HepG2 (cell line): Measurements from ENCODE around the gene MEDAG.

Source experiments
- ELF1 ChIP-seq: sonication (generic); formaldehyde crosslinking; IDR thresholded peaks from 2 replicates; pipeline ENCODE4 v1.4.0; 2020; ENCODE audit warnings: missing genetic modification reagents
- HDAC6 ChIP-seq: fragments of 200-600 bp; sonication (generic); IDR thresholded peaks from 2 replicates; pipeline ENCODE4 v1.7.0; 2017; ENCODE audit warnings: mild to moderate bottlenecking, antibody characterized with exemption, low read length, low read depth
- NCOA5 ChIP-seq: sonication (generic); formaldehyde crosslinking; IDR thresholded peaks from 2 replicates; pipeline ENCODE4 v1.4.0; 2020; ENCODE audit warnings: missing genetic modification reagents
- NR3C1 ChIP-seq: sonication (generic); formaldehyde crosslinking; IDR thresholded peaks from 2 replicates; pipeline ENCODE4 v1.4.0; 2020; ENCODE audit warnings: missing genetic modification reagents
- RFXAP ChIP-seq: sonication (generic); formaldehyde crosslinking; IDR thresholded peaks from 2 replicates; pipeline ENCODE4 v1.4.0; 2020; ENCODE audit warnings: missing genetic modification reagents, borderline replicate concordance
- ZNF577 ChIP-seq: sonication (generic); formaldehyde crosslinking; IDR thresholded peaks from 2 replicates; pipeline ENCODE4 v1.4.0; 2020; ENCODE audit warnings: mild to moderate bottlenecking, low read depth, missing genetic modification reagents, borderline replicate concordance
- ZNF614 ChIP-seq: IDR thresholded peaks from 2 replicates; pipeline ENCODE4 v1.6.1; 2018; ENCODE audit warnings: missing biosample characterization, missing genetic modification reagents, inconsistent platforms, borderline replicate concordance
- TF ChIP-seq, protein P1 (sequence below): sonication (generic); formaldehyde crosslinking; IDR thresholded peaks from 2 replicates; pipeline ENCODE4 v1.4.0; 2020; ENCODE audit warnings: missing genetic modification reagents
- TF ChIP-seq, protein P2 (sequence below): sonication (generic); formaldehyde crosslinking; IDR thresholded peaks from 2 replicates; pipeline ENCODE4 v1.5.0; 2020; ENCODE audit warnings: mild to moderate bottlenecking, missing genetic modification reagents, moderate library complexity
- TF ChIP-seq, protein P3 (sequence below): sonication (generic); formaldehyde crosslinking; IDR thresholded peaks from 2 replicates; pipeline ENCODE4 v1.4.0; 2020; ENCODE audit warnings: missing genetic modification reagents
- TF ChIP-seq, protein P4 (sequence below), 2 experiments: sonication (generic) in 1 of 2; formaldehyde crosslinking in 1 of 2; IDR thresholded peaks; 2 replicates each; pipeline versions ENCODE4 v1.5.1 to v1.6.1; 2011 to 2020; ENCODE audit warnings: borderline replicate concordance in 1 of 2, low read depth in 1 of 2, low read length in 1 of 2, mild to moderate bottlenecking in 1 of 2, missing genetic modification reagents in 1 of 2, moderate library complexity in 1 of 2
- TF ChIP-seq, protein P5 (sequence below): sonication (generic); formaldehyde crosslinking; IDR thresholded peaks from 2 replicates; pipeline ENCODE4 v1.4.0; 2020; ENCODE audit warnings: mild to moderate bottlenecking, low read depth, missing genetic modification reagents
- TF ChIP-seq, protein P6 (sequence below): IDR thresholded peaks from 2 replicates; pipeline ENCODE4 v1.6.1; 2012; ENCODE audit warnings: inconsistent platforms
- TF ChIP-seq, protein P7 (sequence below): conservative IDR thresholded peaks from 2 replicates; pipeline ENCODE4 v1.6.1; 2018; ENCODE audit warnings: missing genetic modification reagents

DNA sequence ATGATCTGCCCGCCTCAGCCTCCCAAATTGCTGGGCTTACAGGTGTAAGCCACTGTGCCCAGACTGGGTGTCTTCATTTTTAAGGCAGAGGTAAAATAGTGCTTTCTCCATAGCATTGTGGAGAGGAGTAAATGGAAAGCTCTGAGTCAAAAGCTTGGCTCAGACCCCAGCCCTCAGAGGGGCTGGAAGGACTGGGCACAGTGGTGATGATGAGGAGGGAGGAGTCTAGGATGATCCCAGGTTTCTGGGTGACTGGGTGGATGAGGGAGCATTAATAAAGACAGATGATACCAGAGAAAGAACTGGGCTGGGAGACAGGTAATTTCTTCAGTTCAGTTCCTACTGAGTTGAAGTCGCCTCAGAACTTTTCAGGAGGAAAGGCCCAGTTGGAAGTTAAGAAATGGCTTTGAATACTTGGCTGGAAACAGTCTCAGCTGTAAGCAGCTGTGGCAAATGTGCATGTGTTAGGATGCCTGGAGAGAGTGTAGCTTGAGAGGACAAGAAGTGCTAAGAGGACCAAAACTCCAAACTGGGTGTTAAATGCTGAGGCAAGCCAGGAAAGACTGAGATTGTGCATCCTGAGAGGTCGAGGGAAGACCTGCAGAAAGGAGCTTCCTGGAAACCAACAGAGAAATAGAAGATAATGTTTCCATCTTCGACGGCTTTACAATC is 37.1 kb upstream of the MEDAG start:
- no peak for TF ChIP-seq HDAC6
- TF ChIP-seq, protein P1, sequence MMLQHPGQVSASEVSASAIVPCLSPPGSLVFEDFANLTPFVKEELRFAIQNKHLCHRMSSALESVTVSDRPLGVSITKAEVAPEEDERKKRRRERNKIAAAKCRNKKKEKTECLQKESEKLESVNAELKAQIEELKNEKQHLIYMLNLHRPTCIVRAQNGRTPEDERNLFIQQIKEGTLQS (CRISPR knock-in tag), result no peak
- TF ChIP-seq NR3C1 (CRISPR knock-in tag), result no peak
- TF ChIP-seq, protein P2, sequence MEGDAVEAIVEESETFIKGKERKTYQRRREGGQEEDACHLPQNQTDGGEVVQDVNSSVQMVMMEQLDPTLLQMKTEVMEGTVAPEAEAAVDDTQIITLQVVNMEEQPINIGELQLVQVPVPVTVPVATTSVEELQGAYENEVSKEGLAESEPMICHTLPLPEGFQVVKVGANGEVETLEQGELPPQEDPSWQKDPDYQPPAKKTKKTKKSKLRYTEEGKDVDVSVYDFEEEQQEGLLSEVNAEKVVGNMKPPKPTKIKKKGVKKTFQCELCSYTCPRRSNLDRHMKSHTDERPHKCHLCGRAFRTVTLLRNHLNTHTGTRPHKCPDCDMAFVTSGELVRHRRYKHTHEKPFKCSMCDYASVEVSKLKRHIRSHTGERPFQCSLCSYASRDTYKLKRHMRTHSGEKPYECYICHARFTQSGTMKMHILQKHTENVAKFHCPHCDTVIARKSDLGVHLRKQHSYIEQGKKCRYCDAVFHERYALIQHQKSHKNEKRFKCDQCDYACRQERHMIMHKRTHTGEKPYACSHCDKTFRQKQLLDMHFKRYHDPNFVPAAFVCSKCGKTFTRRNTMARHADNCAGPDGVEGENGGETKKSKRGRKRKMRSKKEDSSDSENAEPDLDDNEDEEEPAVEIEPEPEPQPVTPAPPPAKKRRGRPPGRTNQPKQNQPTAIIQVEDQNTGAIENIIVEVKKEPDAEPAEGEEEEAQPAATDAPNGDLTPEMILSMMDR (CRISPR knock-in tag), result no peak
- TF ChIP-seq, protein P3, sequence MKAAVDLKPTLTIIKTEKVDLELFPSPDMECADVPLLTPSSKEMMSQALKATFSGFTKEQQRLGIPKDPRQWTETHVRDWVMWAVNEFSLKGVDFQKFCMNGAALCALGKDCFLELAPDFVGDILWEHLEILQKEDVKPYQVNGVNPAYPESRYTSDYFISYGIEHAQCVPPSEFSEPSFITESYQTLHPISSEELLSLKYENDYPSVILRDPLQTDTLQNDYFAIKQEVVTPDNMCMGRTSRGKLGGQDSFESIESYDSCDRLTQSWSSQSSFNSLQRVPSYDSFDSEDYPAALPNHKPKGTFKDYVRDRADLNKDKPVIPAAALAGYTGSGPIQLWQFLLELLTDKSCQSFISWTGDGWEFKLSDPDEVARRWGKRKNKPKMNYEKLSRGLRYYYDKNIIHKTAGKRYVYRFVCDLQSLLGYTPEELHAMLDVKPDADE (CRISPR knock-in tag), result no peak
- no peak for TF ChIP-seq ZNF614 (CRISPR knock-in tag)
- TF ChIP-seq NCOA5 (CRISPR knock-in tag), result no peak
- TF ChIP-seq, protein P4, sequence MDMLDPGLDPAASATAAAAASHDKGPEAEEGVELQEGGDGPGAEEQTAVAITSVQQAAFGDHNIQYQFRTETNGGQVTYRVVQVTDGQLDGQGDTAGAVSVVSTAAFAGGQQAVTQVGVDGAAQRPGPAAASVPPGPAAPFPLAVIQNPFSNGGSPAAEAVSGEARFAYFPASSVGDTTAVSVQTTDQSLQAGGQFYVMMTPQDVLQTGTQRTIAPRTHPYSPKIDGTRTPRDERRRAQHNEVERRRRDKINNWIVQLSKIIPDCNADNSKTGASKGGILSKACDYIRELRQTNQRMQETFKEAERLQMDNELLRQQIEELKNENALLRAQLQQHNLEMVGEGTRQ (IDR thresholded peaks at IDR 0.05; ENCODE audit: low read depth, low read length), result no peak
- TF ChIP-seq, protein P4 (CRISPR knock-in tag; IDR thresholded peaks at IDR 0.05; ENCODE audit: borderline replicate concordance), result no peak
- TF ChIP-seq, protein P5, sequence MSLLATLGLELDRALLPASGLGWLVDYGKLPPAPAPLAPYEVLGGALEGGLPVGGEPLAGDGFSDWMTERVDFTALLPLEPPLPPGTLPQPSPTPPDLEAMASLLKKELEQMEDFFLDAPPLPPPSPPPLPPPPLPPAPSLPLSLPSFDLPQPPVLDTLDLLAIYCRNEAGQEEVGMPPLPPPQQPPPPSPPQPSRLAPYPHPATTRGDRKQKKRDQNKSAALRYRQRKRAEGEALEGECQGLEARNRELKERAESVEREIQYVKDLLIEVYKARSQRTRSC (CRISPR knock-in tag), result no peak
- no peak for TF ChIP-seq ELF1 (CRISPR knock-in tag)
- TF ChIP-seq, protein P6, sequence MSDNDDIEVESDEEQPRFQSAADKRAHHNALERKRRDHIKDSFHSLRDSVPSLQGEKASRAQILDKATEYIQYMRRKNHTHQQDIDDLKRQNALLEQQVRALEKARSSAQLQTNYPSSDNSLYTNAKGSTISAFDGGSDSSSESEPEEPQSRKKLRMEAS, result no peak
- TF ChIP-seq RFXAP (CRISPR knock-in tag), result no peak
- TF ChIP-seq, protein P7, sequence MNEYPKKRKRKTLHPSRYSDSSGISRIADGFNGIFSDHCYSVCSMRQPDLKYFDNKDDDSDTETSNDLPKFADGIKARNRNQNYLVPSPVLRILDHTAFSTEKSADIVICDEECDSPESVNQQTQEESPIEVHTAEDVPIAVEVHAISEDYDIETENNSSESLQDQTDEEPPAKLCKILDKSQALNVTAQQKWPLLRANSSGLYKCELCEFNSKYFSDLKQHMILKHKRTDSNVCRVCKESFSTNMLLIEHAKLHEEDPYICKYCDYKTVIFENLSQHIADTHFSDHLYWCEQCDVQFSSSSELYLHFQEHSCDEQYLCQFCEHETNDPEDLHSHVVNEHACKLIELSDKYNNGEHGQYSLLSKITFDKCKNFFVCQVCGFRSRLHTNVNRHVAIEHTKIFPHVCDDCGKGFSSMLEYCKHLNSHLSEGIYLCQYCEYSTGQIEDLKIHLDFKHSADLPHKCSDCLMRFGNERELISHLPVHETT (CRISPR knock-in tag), result no peak
- no peak for TF ChIP-seq ZNF577 (CRISPR knock-in tag)
